PFSK-1 (cell line): ENCODE data around the gene CCNG2.

Experiments used
- FOXP2 ChIP-seq: optimal IDR thresholded peaks from 2 replicates; pipeline ENCODE3; 2011; ENCODE audit warnings: borderline replicate concordance, control low read depth, inconsistent platforms; ENCODE audit not compliant: insufficient read depth; ENCODE audit errors: extremely low read length, extremely low read depth
- POLR2AphosphoS5 ChIP-seq: IDR thresholded peaks from 2 replicates; pipeline ENCODE4 v1.6.1; 2012; ENCODE audit warnings: low read depth, mild to moderate bottlenecking, control low read depth, low read length, moderate library complexity
- REST ChIP-seq, 2 experiments: IDR thresholded peaks; 2 replicates each; pipeline versions ENCODE4 v1.6.1 to v1.8.0; 2011 to 2012; ENCODE audit warnings: low read depth in 2 of 2, low read length in 2 of 2, control low read depth in 1 of 2, inconsistent platforms in 1 of 2, mild to moderate bottlenecking in 1 of 2, moderate library complexity in 1 of 2; ENCODE audit not compliant: insufficient read depth in 1 of 2
- SIN3A ChIP-seq: IDR thresholded peaks from 2 replicates; pipeline ENCODE4 v1.6.1; 2012; ENCODE audit warnings: mild to moderate bottlenecking, low read length, moderate library complexity, borderline replicate concordance; ENCODE audit not compliant: insufficient read depth
- TAF1 ChIP-seq: IDR thresholded peaks from 2 replicates; pipeline ENCODE4 v1.6.1; 2012; ENCODE audit warnings: low read length, control low read depth, borderline replicate concordance; ENCODE audit not compliant: insufficient read depth

CCNG2 gene

GRCh38 chr4:77120886-77121508, 36.0 kb upstream of the CCNG2 start:
- TF ChIP-seq REST (IDR thresholded peaks at IDR 0.05; ENCODE audit: insufficient read depth in 1 of 2, low read depth in 2 of 2, low read length in 2 of 2) (no peak), TAF1 (no peak), FOXP2 (no peak), SIN3A (no peak), POLR2AphosphoS5 (no peak)

GRCh38 chr4:77121736-77122240, 35.2 kb upstream of the CCNG2 start:
- TF ChIP-seq POLR2AphosphoS5 (no peak), SIN3A (no peak), FOXP2 (no peak), TAF1 (no peak), REST (IDR thresholded peaks at IDR 0.05; ENCODE audit: insufficient read depth in 1 of 2, low read depth in 2 of 2, low read length in 2 of 2) (no peak)

GRCh38 chr4:77122656-77123055, 34.4 kb upstream of the CCNG2 start:
- TF ChIP-seq FOXP2 (no peak), SIN3A (no peak), REST (IDR thresholded peaks at IDR 0.05; ENCODE audit: insufficient read depth in 1 of 2, low read depth in 2 of 2, low read length in 2 of 2) (no peak), POLR2AphosphoS5 (no peak), TAF1 (no peak)

- TF ChIP-seq TAF1 (no peak), FOXP2 (no peak), SIN3A (no peak), POLR2AphosphoS5 (no peak), REST (IDR thresholded peaks at IDR 0.05; ENCODE audit: insufficient read depth in 1 of 2, low read depth in 2 of 2, low read length in 2 of 2) (no peak)
Observed at GRCh38 chr4:77123411-77123810, 33.6 kb upstream of the CCNG2 start.

GRCh38 chr4:77124576-77124975, 32.4 kb upstream of the CCNG2 start:
- TF ChIP-seq REST (IDR thresholded peaks at IDR 0.05; ENCODE audit: insufficient read depth in 1 of 2, low read depth in 2 of 2, low read length in 2 of 2), result no peak
- TF ChIP-seq FOXP2, result no peak
- no peak for TF ChIP-seq POLR2AphosphoS5
- TF ChIP-seq TAF1, result no peak
- no peak for TF ChIP-seq SIN3A
